CD4-positive, alpha-beta T cell (primary cell): ENCODE results near the gene MTCL1. TPM values are rescaled to one million over a fixed set of nuclear protein-coding genes. Genes with fewer than 3 reads are reported as not detected.

ENCODE experiments used
- ATAC-seq: fragments of 200-7000 bp; cut with Tn5 transposase; one replicate; pipeline ENCODE4 v1.10.0; 2022; ENCODE audit warnings: mild to moderate bottlenecking; ENCODE audit not compliant: poor library complexity
- CTCF ChIA-PET: fragments of 350-600 bp; sonication (Branson Sonifier 250); formaldehyde crosslinking; loops from one replicate; lab custom pipeline; 2021; ENCODE audit warnings: antibody characterized with exemption, inconsistent platforms; lab: Charles Lee
- POLR2A ChIA-PET: fragments of 350-600 bp; sonication (Branson Sonifier 250); formaldehyde crosslinking; loops from one replicate; lab custom pipeline; 2021; ENCODE audit warnings: antibody characterized with exemption, inconsistent platforms; lab: Charles Lee
- DNase-seq, 14 experiments: peaks; one replicate each; pipeline ENCODE4 v3.0.0-alpha.2; 2013 to 2020; ENCODE audit warnings: mixed read lengths in 2 of 14
- H3K27ac ChIP-seq, 2 donors: one replicate each; pipeline versions ENCODE4 v1.5.1 to v1.7.0; 2013; ENCODE audit warnings: low read length in 2 of 2, low read depth in 1 of 2, mild to moderate bottlenecking in 1 of 2
- H3K27me3 ChIP-seq, 2 experiments: 1 replicate in 1 of 2; 2 replicates in 1 of 2; pipeline versions ENCODE4 v1.6.1 to v1.7.0; 2013; ENCODE audit warnings: low read length in 2 of 2, control low read depth in 1 of 2, mild to moderate bottlenecking in 1 of 2, moderate library complexity in 1 of 2; ENCODE audit not compliant: insufficient read depth in 2 of 2, control insufficient read depth in 1 of 2
- H3K36me3 ChIP-seq: one replicate; pipeline ENCODE4 v1.6.1; 2013; ENCODE audit warnings: low read length, control low read depth; ENCODE audit not compliant: insufficient read depth
- H3K4me1 ChIP-seq: one replicate; pipeline ENCODE4 v1.6.1; 2013; ENCODE audit warnings: low read length, control low read depth; ENCODE audit not compliant: insufficient read depth
- H3K4me3 ChIP-seq: one replicate; pipeline ENCODE4 v1.5.1; 2013; ENCODE audit warnings: mild to moderate bottlenecking, low read length, moderate library complexity
- H3K9me3 ChIP-seq, 2 experiments: 1 replicate in 1 of 2; 2 replicates in 1 of 2; pipeline versions ENCODE4 v1.6.1 to v1.7.0; 2013; ENCODE audit warnings: low read length in 2 of 2, mild to moderate bottlenecking in 2 of 2, control low read depth in 1 of 2, moderate library complexity in 1 of 2; ENCODE audit not compliant: control insufficient read depth in 1 of 2, insufficient read depth in 1 of 2
- H3K27ac Mint-ChIP-seq: one replicate; pipeline ENCODE4 v1.8.0; 2020; ENCODE audit warnings: mixed read lengths
- H3K27me3 Mint-ChIP-seq: one replicate; pipeline ENCODE4 v1.8.0; 2021; ENCODE audit warnings: mixed read lengths
- H3K36me3 Mint-ChIP-seq: one replicate; pipeline ENCODE4 v1.8.0; 2021; ENCODE audit warnings: low read depth, mixed read lengths
- H3K4me1 Mint-ChIP-seq: one replicate; pipeline ENCODE4 v1.8.0; 2021; ENCODE audit warnings: low read depth, mixed read lengths
- H3K4me3 Mint-ChIP-seq: one replicate; pipeline ENCODE4 v1.8.0; 2020; ENCODE audit warnings: mild to moderate bottlenecking, mixed read lengths
- H3K9me3 Mint-ChIP-seq: one replicate; pipeline ENCODE4 v1.8.0; 2020; ENCODE audit warnings: mixed read lengths
- CTCF ChIP-seq: fragments of 200-600 bp; IDR thresholded peaks from one replicate; pipeline ENCODE4 v1.8.0; 2022; ENCODE audit warnings: antibody characterized with exemption, mild to moderate bottlenecking
- intact Hi-C, 2 experiments: fragments of 100-400 bp; cut with DNase I in 1 of 2; cut with micrococcal nuclease in 1 of 2; formaldehyde crosslinking; loops; one replicate each; pipeline versions ENCODE4 v1.15.1 to v1.9.0; 2023 to 2025; cut with DNase I, micrococcal nuclease
- total RNA-seq, 174 experiments: library from RNA in 2 of 174; stranded (reverse) in 2 of 174; gene quantifications; one replicate each; pipeline ENCODE4 v1.2.3 and lab custom pipeline; 2021 to 2026

Gene MTCL1
- total RNA-seq, 2 experiments from 2014 or later = 0.11 to 0.55 TPM

GRCh38 chr18:8703781-8704301 is 1.5 kb upstream of the MTCL1 start:
- Histone ChIP-seq H3K4me3 (peak overlapping the region; percentile 87), H3K27me3 (peaks cover 53 to 63% of the 10 kb centered on the region in 2 experiments), H3K36me3 (no peaks in the 10 kb centered on the region), H3K9me3 (peaks cover 0 to 17% of the 10 kb centered on the region in 2 experiments), H3K4me1 (peaks cover 28% of the 10 kb centered on the region), H3K27ac (no peak overlapping the region)
- H3K9me3 Mint-ChIP-seq = no peaks in the 10 kb centered on the region
- peaks cover 79% of the 10 kb centered on the region for H3K27me3 Mint-ChIP-seq
- POLR2A ChIA-PET = interaction anchor here (0.9 kb wide), 1 partner anchor 41 kb away, joined by 3 read pairs; no protein-coding TSS in a partner anchor
- no peak for TF ChIP-seq CTCF
- peaks cover 4% of the 10 kb centered on the region for H3K36me3 Mint-ChIP-seq
- peaks cover 22% of the 10 kb centered on the region for H3K4me1 Mint-ChIP-seq
- CTCF ChIA-PET = interaction anchor here (1.1 to 1.3 kb wide), 2 partner anchors 95 to 284 kb away, joined by 4 read pairs; partner anchors contain the start of gene RAB12
- no peak overlapping the region for H3K27ac Mint-ChIP-seq
- ATAC-seq = no peak
- DNase-seq = no peak
- H3K4me3 Mint-ChIP-seq = peak overlapping the region; percentile 91
- intact Hi-C loops = loop anchor here in 1 of 2 experiments (2.0 to 5.0 kb wide), 4 partner anchors 95 to 1823 kb away; partner anchors contain the start of genes NAPG, PPP4R1, RAB12 and VAPA

DNA sequence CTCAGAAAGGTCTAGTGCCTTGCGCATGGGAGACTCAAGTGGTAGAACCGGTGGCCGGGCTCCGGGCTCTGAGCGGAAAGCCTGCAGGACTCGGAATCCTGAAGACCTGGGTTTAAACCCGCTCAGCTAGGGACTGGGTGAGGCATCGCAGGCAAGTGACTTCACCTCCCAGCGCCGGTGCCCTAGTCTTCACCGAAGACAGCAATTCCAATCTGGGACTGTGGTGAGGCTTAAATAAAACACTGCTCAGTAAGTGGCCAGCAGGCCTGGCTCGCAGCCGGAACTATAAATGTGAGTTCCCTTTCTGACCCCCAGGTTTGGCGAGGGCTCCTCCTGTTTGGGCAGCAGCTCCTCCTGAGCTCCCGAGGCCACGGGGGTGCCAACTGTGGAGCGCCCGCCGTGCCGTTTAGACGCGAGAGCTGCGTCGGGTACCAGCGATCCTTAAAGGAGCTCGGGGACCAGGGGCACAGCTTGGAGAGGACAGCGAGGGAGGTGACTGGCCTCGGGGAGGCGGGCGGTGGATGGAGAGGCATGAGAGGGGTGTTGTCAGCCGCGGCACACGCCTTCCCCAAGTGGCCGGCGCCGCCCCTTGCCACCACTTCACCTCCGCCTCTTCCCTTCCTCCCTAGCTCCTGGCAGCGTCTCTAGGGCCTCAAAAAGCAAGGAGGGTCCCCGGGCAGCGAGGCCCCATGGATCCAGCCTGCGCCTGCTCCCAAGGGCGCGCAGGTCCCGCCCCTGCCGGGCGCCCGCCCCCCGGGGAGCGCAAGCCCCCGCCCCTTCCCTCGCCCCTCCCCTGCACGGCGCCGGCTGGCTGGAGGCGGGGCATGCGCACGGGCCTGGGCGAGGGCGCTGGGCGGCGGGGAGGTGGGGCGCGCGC is 757 bp upstream of the MTCL1 start:
- intact Hi-C loops = loop anchor here (2.0 to 5.0 kb wide), 8 partner anchors 38 to 1823 kb away; partner anchors contain the start of genes NAPG (in 1 of the 2), PPP4R1 (in 1 of the 2), RAB12 (in 1 of the 2) and TWSG1 (in 1 of the 2)
- Histone ChIP-seq H3K36me3 (no peaks in the 10 kb centered on the region), H3K27me3 (peaks cover 54 to 59% of the 10 kb centered on the region in 2 experiments), H3K4me1 (peaks cover 28% of the 10 kb centered on the region), H3K27ac (no peak overlapping the region), H3K4me3 (peak overlapping the region; percentile 87), H3K9me3 (peaks cover 0 to 17% of the 10 kb centered on the region in 2 experiments)
- ChIA-PET POLR2A (interaction anchor here (0.7 to 0.9 kb wide), 3 partner anchors 40 to 550 kb away, joined by 3 to 4 read pairs (median 3); no protein-coding TSS in a partner anchor), CTCF (interaction anchor here (1.1 to 1.8 kb wide), 2 partner anchors 8 to 96 kb away, joined by 4 to 9 read pairs; partner anchors contain the start of gene RAB12)
- TF ChIP-seq CTCF = no peak
- H3K4me3 Mint-ChIP-seq = peak overlapping the region; percentile 91
- no peaks in the 10 kb centered on the region for H3K9me3 Mint-ChIP-seq
- H3K36me3 Mint-ChIP-seq = peaks cover 4% of the 10 kb centered on the region
- DNase-seq (peak; percentile 65 to 93 (median 86)), ATAC-seq (peak; percentile 90)
- H3K4me1 Mint-ChIP-seq = peaks cover 22% of the 10 kb centered on the region
- no peak overlapping the region for H3K27ac Mint-ChIP-seq
- peaks cover 81% of the 10 kb centered on the region for H3K27me3 Mint-ChIP-seq
